GM21717 (cell line): ENCODE measurements around the gene MAFF.
"Not testable (repeated sequence)": the region's sequence is repeated elsewhere in the genome, so short reads cannot be mapped to it uniquely, and the experiment has no call there.

Experiments
- ATAC-seq: cut with Tn5 transposase; IDR thresholded peaks from one replicate; pipeline ENCODE4 v1.9.1; 2021; ENCODE audit warnings: mild to moderate bottlenecking, moderate library complexity; ENCODE audit not compliant: unreplicated experiment

MAFF gene

DNA sequence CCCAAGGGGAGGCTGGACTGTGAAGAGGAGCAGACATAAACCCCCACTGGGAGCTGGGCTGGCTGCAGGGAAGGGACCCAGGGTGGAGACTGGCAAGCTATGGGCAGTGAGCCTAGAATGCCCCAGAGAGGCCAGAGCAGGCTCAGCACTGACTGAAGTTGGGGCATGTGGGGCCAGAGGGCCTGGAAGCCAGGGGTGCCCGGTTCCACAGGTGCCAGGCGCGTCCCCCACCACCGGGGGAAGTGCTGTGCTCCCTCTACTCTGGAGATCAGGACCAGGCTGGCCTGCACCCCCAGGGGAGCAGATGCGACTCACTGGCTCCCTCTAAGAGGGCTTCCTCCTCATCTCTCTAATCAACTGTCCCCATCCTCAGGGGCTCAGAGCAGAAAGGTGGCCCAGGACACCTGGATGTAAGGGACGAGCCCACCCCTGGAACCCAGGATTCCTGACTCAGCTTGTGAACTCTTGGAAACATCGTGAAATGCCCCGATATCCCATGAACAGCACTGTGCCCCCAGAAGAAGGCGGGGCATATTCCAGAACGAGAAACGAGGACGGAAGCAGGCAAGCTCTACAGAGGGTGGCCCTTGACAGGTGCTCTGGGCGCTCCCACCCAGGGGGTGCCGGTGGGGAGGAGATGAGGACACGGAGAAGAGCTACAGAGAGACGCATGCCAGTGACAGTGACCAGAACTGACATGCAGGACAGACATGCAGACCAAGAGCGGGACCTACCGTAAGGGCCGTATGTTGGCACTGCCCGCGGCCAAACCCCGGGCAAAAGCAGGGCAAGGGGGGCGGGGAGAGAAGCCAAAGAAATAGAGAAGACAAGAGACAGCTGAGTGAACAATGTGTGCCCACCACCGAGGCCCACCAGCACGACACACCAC lies 20.4 kb downstream of the MAFF start:
- no peak for ATAC-seq

DNA sequence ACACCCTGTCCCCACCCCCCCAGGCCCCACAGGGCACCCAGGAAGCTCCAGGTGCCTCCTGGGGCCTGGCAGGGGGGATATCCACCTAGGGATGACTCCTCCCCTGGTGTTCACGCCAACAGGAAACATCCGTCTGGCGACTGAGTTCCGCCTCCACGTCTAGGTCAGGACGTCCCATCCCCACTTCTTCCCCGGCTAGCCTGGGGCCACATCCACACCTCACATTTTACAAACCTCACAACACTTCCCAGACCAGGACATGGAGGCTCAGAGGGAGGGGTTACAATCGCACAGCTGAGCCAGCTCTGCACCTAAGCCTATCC lies 21.0 kb downstream of the MAFF start:
- ATAC-seq: no peak

DNA sequence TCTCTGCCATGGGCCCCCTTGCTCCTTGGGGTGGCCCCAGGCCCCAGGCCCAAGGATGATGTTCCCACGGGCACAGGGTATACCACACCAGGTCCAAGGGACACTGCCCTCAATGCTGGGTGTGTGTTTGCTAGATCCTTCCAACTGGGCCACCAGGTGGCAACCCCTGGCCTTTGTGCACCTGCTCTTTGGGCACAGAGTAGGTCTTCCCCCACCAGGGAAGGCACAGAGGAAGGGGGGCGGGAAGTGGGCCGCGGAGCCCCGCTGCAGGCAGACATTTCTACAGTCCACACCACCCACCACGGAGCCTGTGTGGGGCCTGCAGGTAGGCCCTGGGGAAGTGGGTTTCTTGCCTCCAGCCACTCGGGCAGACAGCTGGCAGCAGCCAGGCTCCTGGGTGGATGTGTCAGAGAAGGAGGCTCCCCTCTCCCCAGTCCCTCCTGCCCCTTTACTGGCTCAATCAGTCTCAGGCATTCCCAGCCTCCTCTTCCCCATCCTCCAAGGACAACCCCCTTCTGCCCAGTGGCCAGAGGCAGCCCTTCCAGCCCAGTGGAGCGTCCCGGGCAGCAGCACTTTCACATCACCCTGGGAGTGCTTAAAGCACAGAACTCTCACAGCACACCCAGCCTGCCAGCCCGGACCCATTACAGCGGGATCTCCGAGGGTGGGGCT lies 21.6 kb downstream of the MAFF start:
- ATAC-seq: no peak

- no peak for ATAC-seq
Observed at GRCh38 chr22:38226853-38227649, 25.3 kb downstream of the MAFF start.

DNA sequence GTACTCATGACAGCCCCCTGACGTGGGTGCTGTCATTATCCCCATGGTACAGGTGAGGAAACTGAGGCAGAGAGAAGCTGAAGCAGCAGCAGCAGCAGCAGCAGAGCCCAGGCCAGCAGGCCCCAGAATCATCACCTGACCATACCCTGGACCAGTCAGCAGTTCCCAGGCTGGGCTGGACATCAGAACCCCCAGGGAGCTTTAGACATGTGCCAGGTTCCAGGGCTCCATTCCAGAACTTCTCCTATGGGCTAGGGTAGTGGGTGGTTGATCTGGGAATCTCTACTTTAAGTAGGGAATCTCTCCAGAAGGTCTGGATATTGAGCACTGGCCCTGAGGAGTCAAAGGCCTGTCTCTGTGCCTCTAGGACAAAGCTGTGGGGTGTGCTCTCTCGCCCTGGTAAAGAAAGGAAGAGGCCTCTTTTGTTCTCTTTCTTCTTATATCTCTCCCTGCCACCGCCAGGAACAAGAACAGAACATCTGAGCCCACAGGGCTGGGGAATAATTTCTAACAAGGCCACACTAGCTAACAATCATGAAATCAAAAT lies 26.6 kb downstream of the MAFF start:
- ATAC-seq: no peak

DNA sequence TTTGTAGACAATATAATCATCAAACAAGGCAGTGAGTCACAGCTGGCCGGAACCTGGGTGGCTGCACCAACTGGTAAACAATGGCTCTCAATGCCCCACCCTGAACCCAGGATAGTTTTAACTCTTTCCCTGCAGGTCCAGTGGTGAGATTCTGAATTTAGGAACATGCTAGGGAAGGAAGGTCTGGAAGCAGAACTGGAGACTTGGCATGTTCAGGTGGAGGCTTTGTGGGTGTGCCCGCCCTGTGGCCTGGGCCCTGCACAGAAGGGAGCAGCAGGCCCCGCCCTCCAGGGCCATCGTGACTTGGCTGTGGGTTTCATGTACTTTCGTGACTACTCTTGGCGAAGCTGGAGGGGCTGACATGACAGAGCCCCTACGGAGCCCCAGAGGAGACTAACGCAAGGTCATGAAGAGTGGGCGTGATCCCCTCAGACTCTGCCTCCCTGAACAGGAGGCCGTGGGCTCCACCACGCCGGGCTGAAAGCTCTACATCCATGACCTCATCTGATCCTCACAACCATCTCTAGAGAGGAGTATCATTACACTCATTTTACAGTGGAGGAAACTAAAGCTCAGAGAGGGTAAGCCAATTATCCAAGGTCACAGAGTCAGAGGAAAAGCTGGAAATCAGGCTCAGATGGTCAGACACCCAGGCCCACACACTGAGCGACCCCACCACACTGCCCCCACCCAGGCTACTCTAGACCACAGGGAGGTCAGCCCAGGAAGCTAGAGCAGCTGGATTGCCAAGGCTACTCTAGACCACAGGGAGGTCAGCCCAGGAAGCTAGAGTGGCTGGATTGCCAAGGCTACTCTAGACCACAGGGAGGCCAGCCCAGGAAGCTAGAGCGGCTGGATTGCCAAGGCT lies 27.3 kb downstream of the MAFF start:
- no peak for ATAC-seq

- ATAC-seq: no peak
Observed at GRCh38 chr22:38230108-38230825, 28.5 kb downstream of the MAFF start.

- ATAC-seq: no peak
Observed at GRCh38 chr22:38230916-38231315, 29.1 kb downstream of the MAFF start.

- no peak for ATAC-seq
Observed at GRCh38 chr22:38232196-38232595, 30.4 kb downstream of the MAFF start.

DNA sequence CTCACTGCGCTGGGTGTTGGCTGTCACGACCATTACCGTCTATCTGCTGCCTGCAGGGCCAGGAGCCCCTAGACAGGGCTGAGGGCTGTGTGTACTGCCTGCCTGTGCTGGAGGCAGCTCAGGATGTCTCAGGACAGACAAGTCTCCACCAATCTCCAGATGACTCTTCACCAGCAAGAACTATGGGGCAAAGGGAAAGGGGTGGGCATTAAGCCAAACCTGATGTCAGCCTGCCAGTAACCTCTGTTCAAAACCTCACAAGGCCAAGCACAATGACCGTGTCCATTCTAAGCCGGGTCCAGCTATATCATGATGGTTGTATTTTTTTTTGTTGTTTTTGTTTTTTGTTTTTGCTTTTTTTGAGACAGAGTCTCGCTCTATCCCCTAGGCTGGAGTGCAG lies 31.6 kb downstream of the MAFF start:
- ATAC-seq: no peak

GRCh38 chr22:38233856-38234255 lies 32.1 kb downstream of the MAFF start:
- ATAC-seq: not testable (repeated sequence)

- ATAC-seq: no peak
Observed at GRCh38 chr22:38235240-38235850, 33.6 kb downstream of the MAFF start.

DNA sequence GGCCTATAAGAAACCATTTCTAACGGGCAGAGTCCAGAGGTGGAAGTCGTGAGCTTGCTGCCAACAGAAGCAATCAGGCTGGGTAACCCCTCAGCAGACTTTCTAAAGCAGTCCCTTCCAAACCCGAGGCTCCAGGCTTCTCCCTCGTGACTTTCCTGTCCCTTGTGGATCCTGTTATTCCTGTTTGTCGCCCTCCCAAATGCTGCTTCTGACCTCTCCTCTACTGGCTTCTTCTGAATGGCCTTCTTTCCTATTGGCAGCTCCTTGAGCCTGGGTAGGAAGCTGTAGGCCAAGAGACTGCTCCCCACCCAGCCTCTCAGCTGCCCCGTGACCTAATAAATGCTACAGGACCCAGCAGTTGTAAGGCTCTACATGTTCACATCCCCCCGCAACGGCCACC lies 35.0 kb downstream of the MAFF start:
- ATAC-seq: no peak

DNA sequence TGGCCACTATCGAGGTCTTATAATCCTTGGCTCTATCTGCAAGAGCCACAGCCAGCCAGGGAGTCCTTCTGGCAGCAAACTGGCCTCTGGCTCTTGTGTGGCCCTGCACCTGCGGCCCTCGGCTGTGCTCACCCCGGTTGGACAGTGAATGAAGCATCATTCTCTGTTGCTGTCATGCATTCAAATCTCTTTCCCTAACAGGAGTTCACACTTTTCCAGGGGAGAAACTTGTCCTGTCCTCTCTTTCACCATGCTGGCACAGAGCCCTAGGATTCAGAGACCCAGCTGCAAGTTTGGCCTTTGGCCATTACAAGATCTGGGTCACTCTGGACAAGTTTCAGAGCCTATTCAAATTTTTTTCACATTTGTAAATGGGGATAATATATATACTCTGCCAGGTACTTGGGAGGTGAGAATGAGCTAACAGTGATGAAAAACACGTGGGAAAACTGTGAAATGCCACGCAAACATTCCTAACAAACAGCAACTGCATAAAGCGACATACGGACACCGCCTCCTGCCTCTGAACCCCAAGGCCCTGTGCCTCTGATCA lies 36.8 kb downstream of the MAFF start:
- no peak for ATAC-seq

DNA sequence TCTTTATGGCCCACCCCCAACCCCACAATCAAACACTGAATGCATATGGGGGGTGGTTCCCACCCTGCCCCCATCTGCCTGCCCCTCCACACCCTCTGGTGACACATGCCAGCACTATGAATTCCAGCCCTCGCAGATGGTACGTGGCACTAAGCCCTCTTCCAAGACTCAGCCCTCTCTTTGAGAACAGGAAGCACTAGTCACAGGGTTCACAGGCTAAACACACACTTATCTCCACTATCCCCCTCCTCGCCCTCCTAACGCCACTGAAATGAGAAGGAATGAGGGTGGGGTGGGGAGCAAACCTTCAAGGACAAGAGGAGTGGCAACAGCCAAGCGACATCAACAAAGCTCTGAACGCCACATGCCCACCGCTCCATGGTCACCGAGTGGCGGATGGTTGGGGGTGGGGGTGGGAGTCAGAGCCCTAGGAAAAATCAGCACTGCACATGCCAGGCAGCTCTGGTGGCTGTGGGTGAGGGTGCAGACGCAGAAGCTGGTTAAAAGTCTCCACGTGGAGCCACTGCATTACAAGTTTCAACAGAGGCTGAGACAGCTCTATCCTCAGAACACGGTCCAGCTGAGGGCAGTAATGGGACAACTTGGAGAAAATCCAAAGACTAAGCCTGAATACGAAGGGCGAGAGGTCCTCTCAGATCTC lies 37.4 kb downstream of the MAFF start:
- no peak for ATAC-seq

- no peak for ATAC-seq
Observed at GRCh38 chr22:38240734-38241252, 39.0 kb downstream of the MAFF start.

DNA sequence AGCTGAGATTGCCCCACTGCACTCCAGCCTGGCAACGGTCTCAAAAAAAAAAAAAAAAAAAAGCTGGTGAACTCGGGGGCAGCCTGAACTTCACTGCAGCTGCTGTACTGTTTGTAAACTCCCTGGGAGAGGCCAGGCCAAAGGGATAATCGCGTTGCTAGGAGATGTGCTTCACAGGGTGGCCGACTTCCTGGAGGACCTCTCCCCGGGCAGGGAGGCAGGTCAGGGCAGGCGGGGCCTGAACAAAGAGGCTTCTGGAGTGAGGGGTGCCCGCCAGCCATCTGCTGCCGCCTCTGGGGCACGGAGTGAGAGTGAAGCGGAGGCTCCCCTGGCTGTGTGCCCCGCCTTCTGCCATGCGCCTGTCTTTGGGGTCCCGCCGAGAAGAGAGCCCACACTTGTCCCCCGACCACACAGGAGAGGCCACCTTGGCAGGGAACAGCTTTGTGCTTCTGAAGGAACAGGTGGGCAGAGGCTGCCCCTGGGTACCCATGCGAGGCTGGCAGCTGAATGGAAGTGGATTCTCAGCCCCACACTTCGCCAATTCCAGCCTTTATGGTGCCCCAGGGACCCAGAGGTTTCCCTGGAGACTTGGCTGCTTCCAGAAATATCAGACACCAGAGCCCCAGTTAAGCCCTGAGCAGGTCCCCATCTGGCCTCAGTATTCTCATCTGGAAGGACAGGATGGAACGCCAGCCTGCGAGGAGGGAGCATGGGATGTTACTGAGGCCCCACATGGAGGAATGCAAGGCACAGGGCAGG lies 41.4 kb downstream of the MAFF start:
- no peak for ATAC-seq

- ATAC-seq: no peak
Observed at GRCh38 chr22:38244106-38244505, 42.3 kb downstream of the MAFF start.
